GM19043 (cell line): ENCODE data around the gene NPAS3.

Experiments used
- ATAC-seq: cut with Tn5 transposase; IDR thresholded peaks from one replicate; pipeline ENCODE4 v1.9.1; 2021; ENCODE audit warnings: low read depth; ENCODE audit not compliant: unreplicated experiment

NPAS3 gene

DNA sequence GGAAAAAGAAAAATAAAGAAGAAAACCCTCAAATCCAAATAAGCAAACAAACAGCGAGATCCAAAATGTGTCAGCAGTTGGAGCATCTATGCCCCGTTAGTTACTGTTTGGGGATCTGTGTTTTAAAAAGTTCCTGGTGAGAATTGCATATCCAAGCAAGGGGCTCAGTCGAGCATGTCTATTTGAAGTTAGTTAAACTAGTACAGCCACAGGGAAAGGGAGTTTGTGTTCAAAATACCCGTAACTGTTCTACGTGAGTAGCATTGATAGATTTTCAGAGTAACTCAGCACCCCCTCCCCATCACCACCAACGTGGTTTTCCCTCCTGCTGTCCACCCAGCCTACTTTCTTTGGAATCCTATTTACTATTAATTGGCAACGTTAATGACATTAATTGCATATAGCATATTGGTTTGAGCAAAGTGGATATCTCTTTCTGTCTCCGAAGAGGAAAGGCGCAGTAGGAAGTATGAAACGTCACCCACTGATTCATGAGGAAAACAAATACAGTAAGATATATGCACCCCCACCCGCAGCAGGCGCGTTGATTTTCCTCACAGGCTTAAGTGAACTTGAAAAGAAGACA is 1.5 kb downstream of the NPAS3 start:
- no peak for ATAC-seq

DNA sequence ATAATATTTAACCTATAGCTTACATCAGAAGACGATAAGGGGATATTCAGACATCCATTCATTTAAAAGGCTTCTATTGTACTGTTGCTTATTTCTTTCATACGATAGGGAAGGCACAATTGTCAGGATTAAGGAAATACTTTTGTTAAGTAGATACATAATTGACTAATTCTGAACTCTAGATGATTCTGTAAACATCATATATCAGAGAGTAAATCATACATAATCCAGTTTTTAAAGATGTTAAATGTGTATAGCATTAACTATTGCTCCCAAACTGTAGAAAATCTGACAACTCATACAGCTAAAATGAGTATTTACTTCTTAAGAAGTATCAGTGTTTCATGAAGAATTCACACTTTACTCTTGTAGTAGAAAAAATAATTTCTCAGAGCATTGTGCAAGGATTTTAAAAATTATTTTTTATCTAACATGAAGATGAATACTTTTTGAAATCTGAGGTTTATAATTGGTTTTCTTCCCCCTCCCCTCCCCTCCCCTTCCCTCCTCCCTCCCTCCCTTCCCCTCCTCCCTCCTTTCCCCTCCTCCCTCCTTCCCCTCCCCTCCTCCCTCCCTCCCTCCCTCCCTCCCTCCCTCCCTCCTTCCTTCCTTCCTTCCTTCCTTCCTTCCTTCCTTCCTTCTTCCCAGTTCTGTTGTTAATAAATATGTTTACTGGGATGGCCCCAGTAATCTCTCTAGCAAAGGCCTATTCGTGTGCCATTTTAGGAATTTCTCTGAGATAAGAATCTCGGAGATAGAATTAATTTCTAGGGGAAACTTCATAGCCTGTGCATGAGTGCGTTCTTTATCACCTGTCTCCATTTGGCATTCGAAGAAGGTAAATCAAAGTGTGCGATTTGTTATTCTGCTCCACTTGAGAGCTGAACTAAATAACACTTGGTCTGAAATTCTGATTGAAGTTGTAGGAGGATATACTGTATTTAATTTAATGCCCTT is 2.3 kb downstream of the NPAS3 start:
- no peak for ATAC-seq

DNA sequence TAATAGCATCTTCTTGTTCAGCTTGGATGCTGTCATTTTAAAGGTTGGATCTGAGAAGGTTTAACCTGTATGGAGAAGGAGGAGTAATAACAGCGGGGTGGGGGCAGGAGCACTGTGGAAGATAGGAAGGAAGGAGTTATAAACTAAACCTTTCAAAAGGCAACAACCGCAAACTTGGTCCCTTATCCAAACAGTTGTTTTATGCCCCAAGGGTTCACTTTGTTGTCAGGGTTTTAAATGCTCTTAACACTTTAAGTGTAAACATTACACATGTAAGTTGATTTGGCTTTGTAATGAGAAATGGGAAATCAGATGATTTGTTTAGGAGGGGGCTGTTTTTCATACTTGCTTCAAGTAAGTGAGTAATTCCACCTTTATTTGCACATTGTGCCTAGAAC is 3.0 kb downstream of the NPAS3 start:
- no peak for ATAC-seq

DNA sequence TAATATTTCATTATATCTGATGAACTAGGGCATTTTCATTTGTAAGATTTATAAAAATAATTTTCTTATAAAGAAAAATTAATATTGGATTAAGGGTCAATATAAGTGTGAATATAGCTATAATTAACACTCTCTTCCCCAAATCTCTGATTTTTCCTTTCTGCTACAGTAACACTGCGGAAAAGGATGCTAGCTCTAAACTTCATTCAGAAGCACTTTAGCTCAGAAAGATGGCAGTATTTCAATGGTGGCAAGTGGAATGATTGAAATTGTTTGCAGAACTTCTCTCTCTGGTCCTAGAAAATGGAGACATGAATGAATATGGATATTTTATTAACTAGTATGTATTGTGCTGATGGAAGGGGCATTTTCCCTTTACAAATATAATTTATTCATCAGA is 8.4 kb downstream of the NPAS3 start:
- ATAC-seq: no peak

DNA sequence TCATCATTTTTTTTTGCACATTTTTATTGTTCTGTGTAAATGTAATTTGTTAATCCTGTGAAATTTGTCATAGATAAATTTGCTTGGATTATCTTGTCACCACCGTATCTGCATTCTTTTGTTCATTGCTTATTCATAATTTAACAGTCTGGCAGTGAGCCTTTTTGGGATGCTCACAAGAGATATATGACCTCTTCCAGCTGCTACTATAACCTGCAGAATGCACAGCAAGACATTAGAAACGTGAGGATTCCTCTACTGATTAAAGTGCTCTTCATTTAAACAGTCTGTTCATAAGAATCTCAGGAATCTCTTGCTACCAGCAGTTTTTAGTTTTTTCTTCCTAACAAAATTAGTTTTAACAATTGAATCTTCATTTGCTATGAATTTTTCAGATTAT is 9.1 kb downstream of the NPAS3 start:
- ATAC-seq: no peak

DNA sequence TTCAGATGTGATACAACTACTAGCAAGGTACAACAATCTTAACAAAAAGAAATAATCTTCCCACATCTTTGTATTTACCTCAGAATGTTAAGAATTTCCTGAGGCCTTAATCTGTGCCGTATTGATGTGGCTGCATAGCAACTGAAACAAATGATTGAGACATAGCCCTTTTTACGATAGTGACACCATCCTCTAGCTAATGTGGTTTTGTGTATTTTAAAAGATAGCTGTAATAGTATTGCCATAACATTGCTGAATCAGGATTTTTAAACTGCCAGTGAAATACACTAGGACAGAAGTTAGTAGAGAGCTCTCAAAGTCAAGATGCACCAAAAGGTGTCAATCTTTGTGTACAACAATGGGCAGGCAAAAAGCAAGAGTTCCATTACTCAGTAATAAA is 11.9 kb downstream of the NPAS3 start:
- ATAC-seq: no peak

DNA sequence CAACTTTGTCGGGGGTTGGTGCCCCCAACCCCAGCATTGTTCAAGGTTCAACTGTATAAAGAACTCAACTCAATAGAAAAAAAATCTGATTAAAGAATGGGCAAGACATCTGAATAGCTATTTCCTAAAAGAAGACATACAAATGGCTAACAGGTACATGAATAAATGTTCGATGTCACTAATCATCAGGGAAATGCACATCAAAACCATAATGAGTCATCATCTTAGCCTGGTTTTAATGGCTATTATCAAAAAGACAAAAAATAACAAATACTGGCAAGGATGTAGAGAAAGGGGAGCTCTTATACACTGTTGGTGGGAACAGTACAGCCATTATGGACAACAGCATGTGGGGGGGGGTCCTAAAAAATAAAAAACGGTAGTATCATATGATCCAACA is 28.7 kb downstream of the NPAS3 start:
- no peak for ATAC-seq

DNA sequence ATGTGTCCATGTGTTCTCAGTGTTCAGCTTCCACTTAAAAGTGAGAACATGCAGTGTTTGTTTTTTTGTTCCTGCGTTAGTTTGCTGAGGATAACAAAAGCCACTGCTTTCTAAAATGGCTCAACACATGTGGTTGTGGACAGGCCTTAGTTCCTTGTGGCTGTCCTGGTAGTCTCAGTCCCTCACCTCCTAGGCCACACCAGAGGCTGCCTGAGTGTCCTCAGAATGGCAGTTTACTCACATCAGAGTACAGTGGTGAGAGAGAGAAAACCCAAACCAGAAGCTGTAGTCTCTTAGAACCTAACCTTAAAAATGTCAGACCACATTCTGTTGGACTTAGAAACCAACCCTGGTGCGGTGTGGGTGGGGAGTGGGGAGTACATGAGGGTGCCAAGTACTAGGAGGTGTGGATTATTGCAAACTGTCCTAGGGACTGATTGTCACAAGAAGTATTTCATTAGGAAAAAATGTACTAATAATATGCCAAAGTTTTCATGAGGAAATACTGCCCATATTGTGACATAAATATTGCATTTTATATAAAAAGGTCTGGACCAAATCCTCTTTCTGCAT is 30.4 kb downstream of the NPAS3 start:
- no peak for ATAC-seq

DNA sequence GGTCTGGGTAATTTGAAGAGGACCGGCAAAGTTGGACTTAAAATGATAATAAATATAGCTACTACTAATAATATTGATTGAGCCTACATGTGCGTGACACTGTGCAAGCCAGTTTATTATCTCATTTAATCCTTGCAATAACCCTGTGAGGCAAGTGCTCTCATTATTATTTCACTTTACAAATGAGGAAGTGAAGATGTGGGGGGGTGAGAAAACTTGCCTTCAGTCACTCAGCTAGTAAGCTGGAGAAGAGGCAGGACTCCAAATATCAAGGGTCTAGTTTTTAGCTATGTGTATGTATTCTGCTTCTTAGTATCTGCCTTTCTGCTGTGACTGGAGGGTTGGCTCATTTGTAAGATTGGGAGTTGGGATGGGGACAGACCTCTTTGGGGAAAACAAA is 39.2 kb downstream of the NPAS3 start:
- ATAC-seq: no peak

DNA sequence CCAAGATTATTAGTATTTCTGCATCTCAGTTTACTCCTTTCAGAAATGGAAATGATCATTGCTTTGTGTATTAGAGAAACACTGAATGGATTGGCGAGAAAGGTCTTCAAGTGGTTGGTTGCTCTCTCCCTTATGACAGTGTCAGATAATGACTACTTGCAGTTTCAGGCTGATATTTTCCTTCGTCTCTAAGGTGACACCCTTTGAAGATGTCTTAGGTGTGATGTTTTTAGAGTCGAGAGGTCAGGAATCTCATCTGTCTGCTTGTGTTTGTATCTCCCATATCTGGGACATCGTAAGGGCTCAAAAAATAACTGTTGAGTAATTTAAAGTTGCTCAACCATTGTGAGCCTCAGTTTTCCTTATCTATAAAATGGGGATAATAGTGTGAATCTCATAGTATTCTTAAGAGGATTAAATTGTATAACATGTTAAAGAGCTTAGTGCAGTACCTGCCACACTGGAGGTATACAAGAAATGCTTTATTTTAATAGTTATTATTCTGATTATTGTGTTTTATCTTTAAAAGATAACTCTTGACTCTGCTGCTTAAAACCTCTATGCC is 40.1 kb downstream of the NPAS3 start:
- ATAC-seq: no peak

DNA sequence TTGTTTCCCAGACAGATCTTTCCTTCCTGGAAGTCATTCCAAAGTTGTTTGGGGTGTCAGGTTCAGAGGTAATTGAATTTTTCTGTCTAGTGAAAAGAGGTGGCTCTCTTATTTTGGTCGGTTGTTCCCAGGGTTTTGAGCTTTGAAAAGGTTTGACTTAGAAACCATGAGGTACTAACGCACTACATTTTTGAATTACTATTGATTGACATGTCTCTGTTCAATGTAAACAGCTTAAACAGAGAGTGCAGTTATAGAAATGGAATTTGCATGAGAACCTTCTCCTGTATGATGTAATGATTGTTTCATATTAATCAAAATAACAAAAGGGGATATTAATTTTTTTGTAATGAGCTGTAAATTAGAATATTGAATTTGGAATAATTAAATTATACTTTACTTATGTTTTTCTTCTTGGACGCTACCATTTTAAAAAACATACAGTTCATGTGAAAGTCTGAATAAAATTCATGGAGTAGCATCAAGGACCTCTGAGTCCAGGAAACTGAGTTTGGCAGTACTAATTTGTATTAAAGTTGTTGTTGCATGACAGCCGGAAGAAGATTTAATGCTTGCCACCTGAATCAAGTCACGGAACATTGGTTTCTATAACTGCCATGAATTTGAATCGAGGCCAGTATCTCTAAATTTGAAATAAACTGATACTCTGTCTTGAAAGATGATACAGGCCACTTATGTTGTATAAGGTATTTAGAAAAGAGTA is 41.7 kb downstream of the NPAS3 start:
- ATAC-seq: no peak

DNA sequence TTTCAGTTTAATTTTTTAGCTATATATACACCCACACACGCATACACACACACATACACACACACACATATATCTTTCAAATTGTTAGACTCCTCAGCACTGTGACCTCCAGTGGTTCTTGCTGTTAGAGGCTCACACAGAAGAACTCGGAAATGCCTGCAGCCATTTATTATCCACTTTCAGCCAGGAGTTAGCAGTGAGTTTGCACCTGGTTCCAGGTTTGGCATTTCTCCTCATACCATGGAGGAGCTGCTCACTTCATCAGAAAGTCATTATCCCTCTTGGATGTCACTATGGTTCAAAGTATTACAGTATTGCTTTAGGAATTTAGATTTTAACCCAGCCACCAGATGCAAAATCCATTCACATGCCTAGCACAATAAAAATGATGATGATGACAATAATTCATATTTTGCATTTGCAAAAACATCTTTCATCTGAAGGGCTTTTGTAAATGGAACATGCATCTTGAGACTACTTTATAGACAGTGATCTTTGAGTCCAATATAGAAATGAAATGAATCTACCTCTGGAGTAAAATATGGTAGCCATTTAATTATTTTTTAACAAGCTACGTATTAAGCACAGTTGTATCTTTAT is 42.3 kb downstream of the NPAS3 start:
- no peak for ATAC-seq

DNA sequence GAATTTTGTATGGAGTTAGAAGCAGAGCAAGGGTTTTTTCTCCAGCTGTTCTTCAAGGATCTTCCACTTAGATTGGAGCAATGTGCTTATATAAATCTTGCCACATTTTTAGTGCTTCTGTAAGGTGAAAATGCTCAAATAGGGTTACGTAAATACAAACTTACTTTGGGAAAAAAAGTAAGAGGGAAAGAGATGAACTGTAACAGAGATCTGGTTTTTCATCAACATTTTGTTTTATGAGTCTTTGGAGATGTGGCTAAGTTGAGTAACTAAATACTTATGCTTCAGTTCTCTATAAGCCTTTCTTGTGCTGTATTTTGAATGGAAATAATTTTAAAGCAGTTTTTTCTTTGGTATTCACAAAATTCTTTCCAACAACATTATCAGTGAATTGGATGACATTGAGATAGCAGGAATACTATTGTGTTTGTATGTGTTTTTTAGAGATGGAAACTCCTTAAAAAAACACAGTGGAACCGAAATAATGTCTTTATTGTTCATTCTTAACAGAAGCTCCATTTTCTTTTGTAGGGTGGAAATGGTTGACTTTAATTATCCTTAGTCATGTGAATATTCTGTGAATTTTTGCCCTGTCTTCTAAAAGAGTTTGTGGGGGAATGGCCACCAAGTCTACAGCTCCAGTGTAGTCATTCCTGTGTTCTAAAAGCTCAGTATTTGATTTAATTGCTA is 45.7 kb downstream of the NPAS3 start:
- ATAC-seq: no peak

DNA sequence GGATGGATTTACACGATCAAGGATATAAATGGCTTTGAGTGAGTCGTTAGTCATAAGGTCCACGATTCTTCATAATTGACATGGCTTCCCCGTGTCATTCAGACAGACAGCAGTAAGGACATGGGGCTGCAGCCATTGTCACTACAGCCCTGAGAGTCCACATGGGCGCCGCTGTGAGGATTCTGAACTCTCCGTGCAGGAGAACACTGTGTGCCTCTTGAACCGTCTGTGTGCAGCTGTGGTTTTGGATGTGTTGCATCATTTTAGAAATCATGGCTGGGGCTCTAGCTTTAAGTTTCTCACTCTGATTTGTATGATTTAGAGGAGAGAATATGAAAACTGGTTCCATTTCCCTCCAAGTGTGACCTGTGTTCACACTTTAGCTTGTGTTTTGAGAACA is 47.2 kb downstream of the NPAS3 start:
- no peak for ATAC-seq

DNA sequence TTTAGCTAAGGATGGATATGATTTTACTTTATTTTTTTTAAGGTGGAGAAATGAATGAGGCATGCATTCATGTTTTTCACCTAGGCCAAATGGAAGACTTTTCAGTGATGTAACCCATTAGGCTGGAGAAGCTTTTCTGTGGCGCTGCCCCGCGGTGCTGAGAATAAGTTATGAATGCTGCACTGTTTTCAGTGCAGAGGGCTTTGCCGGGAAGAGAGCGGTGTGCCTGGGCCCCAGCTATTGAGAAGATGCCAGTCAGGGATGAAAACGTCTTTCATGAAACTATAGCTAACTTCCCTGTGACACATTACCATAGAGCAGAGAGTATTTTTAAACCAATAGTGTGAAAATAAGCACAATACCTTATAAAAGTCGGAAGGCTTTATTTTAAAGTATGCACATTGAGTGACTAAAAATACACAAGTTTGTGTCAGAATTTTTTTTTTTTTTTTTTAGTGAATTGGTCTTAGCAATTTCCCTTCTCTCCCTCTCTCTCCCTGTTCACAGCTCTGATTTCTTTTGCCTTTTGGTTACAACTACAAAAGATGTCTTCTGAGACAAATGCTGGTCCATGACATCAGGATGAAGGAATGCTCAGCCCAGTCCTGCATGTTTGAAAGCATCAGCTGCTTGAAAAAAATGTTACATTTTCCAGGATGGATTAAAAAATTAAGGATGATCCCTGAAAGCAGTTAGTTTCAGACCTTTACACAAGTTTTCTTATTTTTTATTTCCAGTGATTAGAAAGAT is 48.3 kb downstream of the NPAS3 start:
- no peak for ATAC-seq

DNA sequence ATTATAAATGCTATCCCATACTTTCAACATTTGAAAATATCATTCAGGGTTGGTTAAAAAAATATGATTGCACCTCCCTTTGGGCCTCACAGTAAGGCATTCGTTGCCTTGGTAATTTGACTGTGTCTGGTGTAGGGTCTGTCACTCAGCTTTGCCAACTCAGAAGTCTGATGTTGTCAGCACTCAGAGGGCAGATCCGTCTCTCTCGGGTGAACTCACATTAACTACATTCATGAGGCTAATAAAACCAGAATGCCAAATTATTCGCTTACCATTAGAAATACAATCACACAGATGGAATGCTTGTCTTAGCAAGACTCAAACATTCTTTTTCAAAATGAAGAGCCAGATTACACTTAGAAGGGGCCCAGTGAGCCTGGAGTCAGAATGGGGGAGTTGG is 53.0 kb downstream of the NPAS3 start:
- ATAC-seq: no peak

DNA sequence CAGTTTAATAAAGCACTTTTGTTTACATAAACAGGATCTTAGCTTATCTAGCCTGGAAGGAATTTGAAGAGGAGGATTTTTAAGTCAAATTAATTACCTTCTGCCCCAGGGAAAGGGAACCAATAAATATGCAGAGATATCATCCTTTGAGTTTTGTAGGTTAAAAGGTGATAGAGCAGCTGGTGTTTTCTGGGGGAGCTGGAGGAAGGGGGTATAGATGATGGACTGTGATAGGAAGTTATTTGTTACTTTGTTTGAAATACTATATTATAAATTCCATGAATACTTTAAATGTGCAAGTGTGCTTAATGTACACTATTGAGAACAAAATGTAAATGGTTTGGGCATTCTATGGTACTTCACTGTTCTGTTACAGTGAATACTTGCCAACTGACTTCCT is 55.2 kb downstream of the NPAS3 start:
- ATAC-seq: no peak

DNA sequence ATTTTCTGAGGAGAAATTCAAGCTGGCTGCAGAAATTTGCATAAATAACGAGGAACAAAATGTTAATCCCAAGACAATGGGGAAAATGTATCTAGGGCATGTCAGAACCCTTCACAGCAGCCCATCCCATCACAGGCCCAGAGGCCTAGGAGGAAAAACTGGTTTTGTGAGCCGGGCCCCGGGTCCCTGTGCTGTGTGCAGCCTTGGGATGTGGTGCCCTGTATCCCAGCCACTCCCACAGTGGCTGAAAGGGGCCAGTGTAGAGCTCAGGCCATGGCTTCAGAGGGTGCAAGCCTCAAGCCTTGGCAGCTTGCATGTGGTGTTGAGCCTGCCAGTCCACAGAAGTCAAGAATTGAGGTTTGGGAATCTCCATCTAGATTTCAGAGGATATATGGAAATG is 57.7 kb downstream of the NPAS3 start:
- ATAC-seq: no peak

DNA sequence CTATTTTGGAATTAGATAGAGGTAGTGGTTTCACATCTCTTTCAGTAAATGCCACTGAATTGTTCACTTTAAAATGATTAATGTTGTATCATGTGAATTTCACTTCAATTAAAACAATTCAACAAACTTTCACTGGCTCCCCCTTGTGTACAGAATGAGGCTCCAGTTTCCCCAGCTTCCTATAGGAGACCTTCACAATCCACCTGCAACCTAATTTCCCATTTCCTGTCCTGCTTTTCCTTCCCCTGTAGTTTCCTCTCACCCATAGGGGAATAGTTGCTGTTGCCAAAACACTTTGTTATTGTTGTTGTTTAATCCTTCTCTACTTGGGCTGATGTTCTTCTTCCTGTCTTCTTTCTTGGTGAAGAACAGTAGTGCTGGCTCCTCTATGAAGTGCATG is 59.8 kb downstream of the NPAS3 start:
- no peak for ATAC-seq
